Measurements from ENCODE around the gene CDC42BPB.

CDC42BPB gene

GRCh38 chr14:102969060-102969791 is 88.1 kb downstream of the CDC42BPB start:
- no peak for DNase-seq (ENCODE audit: low spot score)
- in situ Hi-C loops (cut with MboI; ENCODE audit: low sequenced_read_pairs, unreplicated experiment): no loop called here
- TF ChIP-seq, protein P1, sequence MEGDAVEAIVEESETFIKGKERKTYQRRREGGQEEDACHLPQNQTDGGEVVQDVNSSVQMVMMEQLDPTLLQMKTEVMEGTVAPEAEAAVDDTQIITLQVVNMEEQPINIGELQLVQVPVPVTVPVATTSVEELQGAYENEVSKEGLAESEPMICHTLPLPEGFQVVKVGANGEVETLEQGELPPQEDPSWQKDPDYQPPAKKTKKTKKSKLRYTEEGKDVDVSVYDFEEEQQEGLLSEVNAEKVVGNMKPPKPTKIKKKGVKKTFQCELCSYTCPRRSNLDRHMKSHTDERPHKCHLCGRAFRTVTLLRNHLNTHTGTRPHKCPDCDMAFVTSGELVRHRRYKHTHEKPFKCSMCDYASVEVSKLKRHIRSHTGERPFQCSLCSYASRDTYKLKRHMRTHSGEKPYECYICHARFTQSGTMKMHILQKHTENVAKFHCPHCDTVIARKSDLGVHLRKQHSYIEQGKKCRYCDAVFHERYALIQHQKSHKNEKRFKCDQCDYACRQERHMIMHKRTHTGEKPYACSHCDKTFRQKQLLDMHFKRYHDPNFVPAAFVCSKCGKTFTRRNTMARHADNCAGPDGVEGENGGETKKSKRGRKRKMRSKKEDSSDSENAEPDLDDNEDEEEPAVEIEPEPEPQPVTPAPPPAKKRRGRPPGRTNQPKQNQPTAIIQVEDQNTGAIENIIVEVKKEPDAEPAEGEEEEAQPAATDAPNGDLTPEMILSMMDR (IDR thresholded peaks at IDR 0.05; ENCODE audit: borderline replicate concordance, control extremely low read depth, extremely low read depth, insufficient read depth, missing control alignments): no peak

- in situ Hi-C loops (cut with MboI; ENCODE audit: low sequenced_read_pairs, unreplicated experiment): no loop called here
- DNase-seq (ENCODE audit: low spot score): no peak
- TF ChIP-seq, protein P1 (IDR thresholded peaks at IDR 0.05; ENCODE audit: borderline replicate concordance, control extremely low read depth, extremely low read depth, insufficient read depth, missing control alignments): no peak
These were observed 89.0 kb downstream of the CDC42BPB start for GRCh38 chr14:102968306-102968705.

- TF ChIP-seq, protein P1 (IDR thresholded peaks at IDR 0.05; ENCODE audit: borderline replicate concordance, control extremely low read depth, extremely low read depth, insufficient read depth, missing control alignments): no peak
- DNase-seq (ENCODE audit: low spot score): no peak
- in situ Hi-C loops (cut with MboI; ENCODE audit: low sequenced_read_pairs, unreplicated experiment): no loop called here
These were observed 89.9 kb downstream of the CDC42BPB start for GRCh38 chr14:102967506-102967795.

DNA sequence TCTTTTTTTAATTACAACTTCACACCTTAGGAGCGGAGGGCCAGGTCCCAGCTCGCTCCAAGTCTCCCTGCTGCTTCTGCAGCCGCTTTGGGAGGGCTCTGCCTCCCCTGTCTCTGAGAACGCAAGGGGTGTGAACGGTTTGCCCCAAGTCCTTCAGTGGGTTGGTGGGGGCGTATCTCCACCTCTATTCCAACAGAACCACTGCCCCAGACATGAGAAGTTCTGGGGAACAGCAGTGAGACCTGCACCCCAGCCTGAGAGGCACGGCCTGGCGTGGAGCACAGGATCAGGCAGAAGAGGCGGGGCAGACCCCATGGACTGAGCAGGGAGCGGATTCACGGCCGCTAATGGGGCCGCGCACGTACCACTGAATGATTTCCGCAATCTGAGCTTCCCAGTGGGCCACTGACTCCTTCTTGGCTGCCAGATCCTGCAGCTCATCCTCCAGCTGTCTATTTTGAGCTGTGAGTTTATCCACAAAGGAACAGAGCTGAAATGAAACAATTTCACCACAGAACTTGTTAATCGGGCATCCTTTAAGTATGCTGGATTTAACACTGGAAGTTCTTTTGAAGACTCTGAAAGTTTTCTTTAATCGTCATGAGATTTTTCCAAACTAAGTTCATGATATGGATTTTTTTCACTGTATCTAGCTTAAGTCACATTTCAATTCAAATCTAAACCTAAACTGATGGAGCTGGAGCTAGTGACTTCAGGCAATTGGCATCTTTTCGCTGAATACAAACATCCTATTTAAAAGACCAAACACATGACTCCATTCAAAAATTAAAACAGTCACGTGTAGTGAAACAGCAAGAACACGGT is 90.5 kb downstream of the CDC42BPB start:
- TF ChIP-seq, protein P1 (IDR thresholded peaks at IDR 0.05; ENCODE audit: borderline replicate concordance, control extremely low read depth, extremely low read depth, insufficient read depth, missing control alignments): no peak
- in situ Hi-C loops (cut with MboI; ENCODE audit: low sequenced_read_pairs, unreplicated experiment): no loop called here
- DNase-seq (ENCODE audit: low spot score): no peak

- no peak for DNase-seq (ENCODE audit: low spot score)
- TF ChIP-seq, protein P1 (IDR thresholded peaks at IDR 0.05; ENCODE audit: borderline replicate concordance, control extremely low read depth, extremely low read depth, insufficient read depth, missing control alignments): no peak
- in situ Hi-C loops (cut with MboI; ENCODE audit: low sequenced_read_pairs, unreplicated experiment): no loop called here
These were observed 91.2 kb downstream of the CDC42BPB start for GRCh38 chr14:102965971-102966655.

GRCh38 chr14:102965282-102965681 is 92.1 kb downstream of the CDC42BPB start:
- TF ChIP-seq, protein P1 (IDR thresholded peaks at IDR 0.05; ENCODE audit: borderline replicate concordance, control extremely low read depth, extremely low read depth, insufficient read depth, missing control alignments): no peak
- in situ Hi-C loops (cut with MboI; ENCODE audit: low sequenced_read_pairs, unreplicated experiment): no loop called here
- no peak for DNase-seq (ENCODE audit: low spot score)

Measured in GM13976 (cell line).